GM10266 (cell line): Measurements from ENCODE around the gene ZNF202.

Experiments used
- DNase-seq: peaks from one replicate; pipeline ENCODE4 v3.0.0; 2012; ENCODE audit errors: extremely low spot score
- TF ChIP-seq, protein P1 (sequence below): IDR thresholded peaks from 2 replicates; pipeline ENCODE4 v1.5.1; 2012; ENCODE audit warnings: mild to moderate bottlenecking, low read depth; ENCODE audit not compliant: control insufficient read depth, insufficient read depth; ENCODE audit errors: missing control alignments

ZNF202 gene

GRCh38 chr11:123674297-123674696 is 67.2 kb downstream of the ZNF202 start:
- TF ChIP-seq, protein P1, sequence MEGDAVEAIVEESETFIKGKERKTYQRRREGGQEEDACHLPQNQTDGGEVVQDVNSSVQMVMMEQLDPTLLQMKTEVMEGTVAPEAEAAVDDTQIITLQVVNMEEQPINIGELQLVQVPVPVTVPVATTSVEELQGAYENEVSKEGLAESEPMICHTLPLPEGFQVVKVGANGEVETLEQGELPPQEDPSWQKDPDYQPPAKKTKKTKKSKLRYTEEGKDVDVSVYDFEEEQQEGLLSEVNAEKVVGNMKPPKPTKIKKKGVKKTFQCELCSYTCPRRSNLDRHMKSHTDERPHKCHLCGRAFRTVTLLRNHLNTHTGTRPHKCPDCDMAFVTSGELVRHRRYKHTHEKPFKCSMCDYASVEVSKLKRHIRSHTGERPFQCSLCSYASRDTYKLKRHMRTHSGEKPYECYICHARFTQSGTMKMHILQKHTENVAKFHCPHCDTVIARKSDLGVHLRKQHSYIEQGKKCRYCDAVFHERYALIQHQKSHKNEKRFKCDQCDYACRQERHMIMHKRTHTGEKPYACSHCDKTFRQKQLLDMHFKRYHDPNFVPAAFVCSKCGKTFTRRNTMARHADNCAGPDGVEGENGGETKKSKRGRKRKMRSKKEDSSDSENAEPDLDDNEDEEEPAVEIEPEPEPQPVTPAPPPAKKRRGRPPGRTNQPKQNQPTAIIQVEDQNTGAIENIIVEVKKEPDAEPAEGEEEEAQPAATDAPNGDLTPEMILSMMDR = no peak
- DNase-seq = no peak
